ENCODE measurements around the gene SLC25A21.
"Not testable (repeated sequence)": the region's sequence is repeated elsewhere in the genome, so short reads cannot be mapped to it uniquely, and the experiment has no call there.

Gene SLC25A21

GRCh38 chr14:36941783-36942521 lies 230.5 kb downstream of the SLC25A21 start:
- DNase-seq (ENCODE audit: low read depth in 2 of 2), result peak in 1 of 2 donors; percentile 25

GRCh38 chr14:36940476-36940875 lies 231.9 kb downstream of the SLC25A21 start:
- no peak for DNase-seq (ENCODE audit: low read depth in 2 of 2)

GRCh38 chr14:36939265-36939664 lies 233.1 kb downstream of the SLC25A21 start:
- no peak for DNase-seq (ENCODE audit: low read depth in 2 of 2)

GRCh38 chr14:36938678-36939077 lies 233.7 kb downstream of the SLC25A21 start:
- DNase-seq (ENCODE audit: low read depth in 2 of 2), result no peak

- DNase-seq (ENCODE audit: low read depth in 2 of 2), result no peak
Measured at GRCh38 chr14:36935976-36936678, 236.3 kb downstream of the SLC25A21 start.

GRCh38 chr14:36934304-36934703 lies 238.1 kb downstream of the SLC25A21 start:
- no peak for DNase-seq (ENCODE audit: low read depth in 2 of 2)

GRCh38 chr14:36931791-36932190 lies 240.6 kb downstream of the SLC25A21 start:
- no peak for DNase-seq (ENCODE audit: low read depth in 2 of 2)

- no peak for DNase-seq (ENCODE audit: low read depth in 2 of 2)
Measured at GRCh38 chr14:36928432-36928831, 244.0 kb downstream of the SLC25A21 start.

- no peak for DNase-seq (ENCODE audit: low read depth in 2 of 2)
Measured at GRCh38 chr14:36925094-36925493, 247.3 kb downstream of the SLC25A21 start.

GRCh38 chr14:36916668-36917067 lies 255.7 kb downstream of the SLC25A21 start:
- DNase-seq (ENCODE audit: low read depth in 2 of 2), result no peak

- no peak for DNase-seq (ENCODE audit: low read depth in 2 of 2)
Measured at GRCh38 chr14:36915081-36915480, 257.3 kb downstream of the SLC25A21 start.

- DNase-seq (ENCODE audit: low read depth in 2 of 2), result no peak
Measured at GRCh38 chr14:36910578-36910977, 261.8 kb downstream of the SLC25A21 start.

GRCh38 chr14:36905272-36905888 lies 267.0 kb downstream of the SLC25A21 start:
- DNase-seq (ENCODE audit: low read depth in 2 of 2), result no peak

- no peak for DNase-seq (ENCODE audit: low read depth in 2 of 2)
Measured at GRCh38 chr14:36901861-36902260, 270.5 kb downstream of the SLC25A21 start.

- no peak for DNase-seq (ENCODE audit: low read depth in 2 of 2)
Measured at GRCh38 chr14:36900846-36901245, 271.6 kb downstream of the SLC25A21 start.

- not testable (repeated sequence) for DNase-seq (ENCODE audit: low read depth in 2 of 2)
Measured at GRCh38 chr14:36896300-36896699, 276.1 kb downstream of the SLC25A21 start.

- DNase-seq (ENCODE audit: low read depth in 2 of 2), result no peak
Measured at GRCh38 chr14:36884049-36884448, 288.4 kb downstream of the SLC25A21 start.

GRCh38 chr14:36880276-36880675 lies 292.1 kb downstream of the SLC25A21 start:
- DNase-seq (ENCODE audit: low read depth in 2 of 2), result no peak

- no peak for DNase-seq (ENCODE audit: low read depth in 2 of 2)
Measured at GRCh38 chr14:36879558-36879957, 292.8 kb downstream of the SLC25A21 start.

- DNase-seq (ENCODE audit: low read depth in 2 of 2), result no peak
Measured at GRCh38 chr14:36874396-36875138, 297.8 kb downstream of the SLC25A21 start.

GRCh38 chr14:36870776-36871175 lies 301.6 kb downstream of the SLC25A21 start:
- DNase-seq (ENCODE audit: low read depth in 2 of 2), result no peak

- DNase-seq (ENCODE audit: low read depth in 2 of 2), result no peak
Measured at GRCh38 chr14:36869125-36869524, 303.3 kb downstream of the SLC25A21 start.

Measured in stimulated activated CD4-positive, alpha-beta T cell treated with anti-CD3 and anti-CD28 coated beads, Interleukin-1b, Interleukin-23, amount 100 ng/mL, for 1 hour (primary cell).